ENCODE results near the gene CUTA. TPM values are rescaled to one million over a fixed set of nuclear protein-coding genes. Genes with fewer than 3 reads are reported as not detected.

Gene CUTA
- total RNA-seq, 1 donor from 2014 or later: 73.2 TPM

- Histone ChIP-seq H3K4me3 (no peak overlapping the region), H3K4me1 (peaks cover 48% of the 10 kb centered on the region), H3K36me3 (no peaks in the 10 kb centered on the region), H3K27ac (peak overlapping the region; percentile 96), H3K27me3 (no peaks in the 10 kb centered on the region), H3K9me3 (no peaks in the 10 kb centered on the region)
- no peak for DNase-seq (ENCODE audit: extremely low spot score in 2 of 2)
- no peak for TF ChIP-seq POLR2AphosphoS5 (IDR thresholded peaks at IDR 0.05; ENCODE audit: insufficient read depth in 1 of 2, low read depth in 1 of 2)
- TF ChIP-seq CTCF (IDR thresholded peaks at IDR 0.05): no peak
- TF ChIP-seq POLR2A (IDR thresholded peaks at IDR 0.05): no peak
- intact Hi-C loops (cut with DNase I): no loop called here
Observed at GRCh38 chr6:33423777-33424176, 5.9 kb upstream of the CUTA start.

GRCh38 chr6:33421344-33421643 is 3.4 kb upstream of the CUTA start:
- H3K9me3 ChIP-seq: no peaks in the 10 kb centered on the region
- no peaks in the 10 kb centered on the region for H3K36me3 ChIP-seq
- intact Hi-C loops (cut with DNase I): no loop called here
- H3K27me3 ChIP-seq: no peaks in the 10 kb centered on the region
- no peak for DNase-seq (ENCODE audit: extremely low spot score in 2 of 2)
- TF ChIP-seq CTCF (IDR thresholded peaks at IDR 0.05) (no peak), POLR2AphosphoS5 (IDR thresholded peaks at IDR 0.05; ENCODE audit: insufficient read depth in 1 of 2, low read depth in 1 of 2) (no peak), POLR2A (IDR thresholded peaks at IDR 0.05) (no peak)
- peaks cover 48% of the 10 kb centered on the region for H3K4me1 ChIP-seq
- H3K4me3 ChIP-seq: no peak overlapping the region
- peak overlapping the region; percentile 98 for H3K27ac ChIP-seq

- Histone ChIP-seq H3K4me1 (peaks cover 54% of the 10 kb centered on the region), H3K9me3 (no peaks in the 10 kb centered on the region)
- TF ChIP-seq POLR2A (IDR thresholded peaks at IDR 0.05) (no peak), POLR2AphosphoS5 (IDR thresholded peaks at IDR 0.05; ENCODE audit: insufficient read depth in 1 of 2, low read depth in 1 of 2) (no peak), CTCF (IDR thresholded peaks at IDR 0.05) (no peak)
Observed at GRCh38 chr6:33420491-33421343, 2.8 kb upstream of the CUTA start.

DNA sequence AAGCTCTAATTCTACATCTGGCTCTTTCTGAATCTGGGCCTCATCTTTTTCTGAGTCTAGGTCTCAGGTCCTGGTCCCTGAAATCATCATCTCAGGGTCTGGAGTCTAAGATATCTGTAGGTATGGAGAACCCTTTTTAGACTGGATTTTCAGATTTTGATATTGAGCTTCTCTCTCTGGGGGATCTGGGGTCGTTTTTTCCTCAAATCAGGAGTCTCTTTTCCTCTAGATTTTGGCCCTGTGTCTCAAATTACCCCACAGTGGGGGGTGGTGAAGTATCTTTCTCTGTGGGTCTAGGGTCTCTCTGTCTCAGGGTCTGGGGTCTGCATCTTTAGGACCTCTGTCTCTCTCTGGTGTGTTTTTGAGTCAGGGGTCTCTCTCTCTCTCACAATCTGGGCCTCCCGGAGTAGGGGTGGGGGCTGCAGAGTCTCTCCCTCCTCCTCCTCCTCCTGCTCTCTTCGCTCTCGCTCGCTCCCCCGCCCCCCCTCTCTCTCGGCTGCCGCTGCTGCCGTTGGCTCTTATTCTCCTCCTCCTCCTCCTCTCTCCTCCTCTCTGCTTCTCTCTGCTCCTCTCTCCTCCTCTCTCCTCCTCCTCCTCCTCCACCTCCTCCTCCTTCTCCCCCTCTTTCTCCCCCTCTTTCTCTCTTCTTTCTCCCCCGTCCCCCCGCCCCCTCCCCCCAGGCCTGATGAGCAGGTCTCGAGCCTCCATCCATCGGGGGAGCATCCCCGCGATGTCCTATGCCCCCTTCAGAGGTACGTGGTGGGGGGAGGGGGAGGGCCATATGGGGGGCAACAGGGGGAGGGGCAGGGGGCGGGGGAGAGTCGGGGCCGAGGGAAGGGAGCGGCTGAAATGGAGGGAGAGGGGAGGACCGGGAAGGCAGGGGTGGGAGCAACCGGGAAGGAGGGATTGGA is 1.9 kb upstream of the CUTA start, which contains the start of gene SYNGAP1:
SYNGAP1 (plus strand) TSS at position 486 of the 911 bp plus-strand sequence; CDS start at position 686, 200 bp downstream.
- peaks cover 55% of the 10 kb centered on the region for H3K4me1 ChIP-seq
- no peak for DNase-seq (ENCODE audit: extremely low spot score in 2 of 2)

More at GRCh38 chr6:33420491-33421343, 2.8 kb upstream of the CUTA start:
- intact Hi-C loops (cut with DNase I): no loop called here
- no peak for DNase-seq (ENCODE audit: extremely low spot score in 2 of 2)
- peak overlapping the region; percentile 98 for H3K27ac ChIP-seq
- peak overlapping the region; percentile 39 to 51 for H3K4me3 ChIP-seq
- no peaks in the 10 kb centered on the region for H3K27me3 ChIP-seq
- H3K36me3 ChIP-seq: peaks cover 0 to 2% of the 10 kb centered on the region in 2 donors

More for the DNA sequence above, 1.9 kb upstream of the CUTA start, which contains the start of gene SYNGAP1:
- Histone ChIP-seq H3K4me3 (peak within 1 kb of the TSS; percentile 39 to 60), H3K36me3 (peaks cover 0 to 9% of the 10 kb centered on the region in 2 donors), H3K27me3 (no peaks in the 10 kb centered on the region), H3K9me3 (no peaks in the 10 kb centered on the region), H3K27ac (peak within 1 kb of the TSS; percentile 98)
- intact Hi-C loops (cut with DNase I): loop anchor here (5.0 kb wide), 1 partner anchor 103 kb away; the partner anchor contains the start of gene ZBTB22
- TF ChIP-seq POLR2A (IDR thresholded peaks at IDR 0.05): peak in 1 of 2 donors; percentile 50
- peak in 1 of 2 donors; percentile 38 for TF ChIP-seq POLR2AphosphoS5 (IDR thresholded peaks at IDR 0.05; ENCODE audit: insufficient read depth in 1 of 2, low read depth in 1 of 2)
- no peak for TF ChIP-seq CTCF (IDR thresholded peaks at IDR 0.05)
